H1 (cell line): ENCODE data around the gene PROSER2. TPM values are rescaled to one million over a fixed set of nuclear protein-coding genes. Genes with fewer than 3 reads are reported as not detected.

Source experiments
- CTCF ChIA-PET: fragments of 300-600 bp; sonication (Branson Sonifier 250); formaldehyde crosslinking; loops from one replicate; lab custom pipeline; 2021; ENCODE audit not compliant: partially characterized antibody; lab: Charles Lee
- POLR2A ChIA-PET: fragments of 300-600 bp; sonication (Branson Sonifier 250); formaldehyde crosslinking; loops from one replicate; lab custom pipeline; 2021; ENCODE audit warnings: inconsistent platforms; ENCODE audit not compliant: partially characterized antibody; lab: Charles Lee
- DNase-seq, 2 experiments: peaks; one replicate each; pipeline versions ENCODE4 v3.0.0 to v3.0.0-alpha.2; 2010 to 2022; ENCODE audit warnings: low spot score in 2 of 2, low read depth in 1 of 2, mixed read lengths in 1 of 2
- FAIRE-seq: peaks from 2 replicates; lab custom pipeline; 2011; peaks lifted over from hg19 to GRCh38; lab: Jason Lieb, UNC
- H2AFZ ChIP-seq: 2 replicates; pipeline ENCODE4 v1.8.1; 2012; ENCODE audit warnings: low read length, inconsistent platforms
- H2AK5ac ChIP-seq: 2 replicates; pipeline ENCODE4 v1.6.1; 2013; ENCODE audit warnings: low read depth, low read length
- H2BK120ac ChIP-seq: replicated peaks from 2 replicates; pipeline ENCODE3; 2013; ENCODE audit warnings: low read depth, low read length, inconsistent platforms
- H2BK12ac ChIP-seq: 2 replicates; pipeline ENCODE4 v1.6.1; 2013; ENCODE audit warnings: low read depth, low read length
- H2BK15ac ChIP-seq: 2 replicates; pipeline ENCODE4 v1.6.1; 2013; ENCODE audit warnings: low read length
- H2BK20ac ChIP-seq: 2 replicates; pipeline ENCODE4 v1.6.1; 2013; ENCODE audit warnings: low read length
- H2BK5ac ChIP-seq: 2 replicates; pipeline ENCODE4 v1.6.1; 2013; ENCODE audit warnings: low read depth, low read length
- H3K14ac ChIP-seq: 2 replicates; pipeline ENCODE4 v1.6.1; 2013; ENCODE audit warnings: inconsistent platforms; ENCODE audit not compliant: insufficient read length
- H3K18ac ChIP-seq: 2 replicates; pipeline ENCODE4 v1.6.1; 2013; ENCODE audit warnings: low read length; ENCODE audit errors: extremely low read depth
- H3K23ac ChIP-seq: 2 replicates; pipeline ENCODE4 v1.6.1; 2013; ENCODE audit warnings: inconsistent platforms; ENCODE audit not compliant: insufficient read length
- H3K23me2 ChIP-seq: 2 replicates; pipeline ENCODE4 v1.6.1; 2013; ENCODE audit warnings: low read depth, low read length
- H3K27ac ChIP-seq: 2 replicates; pipeline ENCODE4 v1.6.1; 2011; ENCODE audit warnings: low read depth, low read length, inconsistent platforms
- H3K27me3 ChIP-seq, 4 experiments: replicated peaks in 1 of 4; 1 replicate in 1 of 4; 2 replicates in 3 of 4; pipeline versions ENCODE4 v1.6.1 to v1.8.1; 2011 to 2013; ENCODE audit warnings: low read length in 3 of 4, mild to moderate bottlenecking in 3 of 4, inconsistent platforms in 2 of 4, mixed read lengths in 2 of 4, moderate library complexity in 1 of 4; ENCODE audit not compliant: control insufficient read depth in 3 of 4, insufficient read depth in 3 of 4; ENCODE audit errors: extremely low read depth in 1 of 4
- H3K36me3 ChIP-seq, 4 experiments: 2 replicates each; pipeline versions ENCODE4 v1.6.1 to v1.8.1; 2011 to 2013; ENCODE audit warnings: mild to moderate bottlenecking in 4 of 4, low read length in 3 of 4, moderate library complexity in 2 of 4, control low read depth in 1 of 4, inconsistent platforms in 1 of 4; ENCODE audit not compliant: insufficient read depth in 4 of 4, control insufficient read depth in 2 of 4
- H3K4ac ChIP-seq: replicated peaks from 2 replicates; pipeline ENCODE3; 2013; ENCODE audit warnings: low read length, low read depth, mixed read lengths, inconsistent platforms; ENCODE audit not compliant: insufficient read length
- H3K4me1 ChIP-seq, 4 experiments: replicated peaks in 1 of 4; 1 replicate in 1 of 4; 2 replicates in 3 of 4; pipeline versions ENCODE4 v1.6.1 to v1.8.1; 2011 to 2013; ENCODE audit warnings: low read length in 3 of 4, inconsistent platforms in 2 of 4, mixed read lengths in 1 of 4; ENCODE audit not compliant: insufficient read depth in 4 of 4, control insufficient read depth in 3 of 4
- H3K4me2 ChIP-seq, 2 experiments: 2 replicates each; pipeline versions ENCODE4 v1.6.1 to v1.8.1; 2011 to 2013; ENCODE audit warnings: low read depth in 2 of 2, low read length in 2 of 2, control low read depth in 1 of 2, inconsistent platforms in 1 of 2, mild to moderate bottlenecking in 1 of 2; ENCODE audit not compliant: insufficient read depth in 1 of 2
- H3K4me3 ChIP-seq, 4 experiments: fragments of 200-600, 300-600 bp in 1 of 4; sonication (generic), shearing (Covaris generic), sonication (Bioruptor Twin) in 1 of 4; 2 replicates each; pipeline versions ENCODE4 v1.5.1 to v1.8.1; 2011 to 2016; ENCODE audit warnings: low read length in 4 of 4, low read depth in 3 of 4, control low read depth in 2 of 4, inconsistent platforms in 2 of 4, mild to moderate bottlenecking in 2 of 4, mixed read lengths in 1 of 4, moderate library complexity in 1 of 4; ENCODE audit not compliant: insufficient read depth in 2 of 4; ENCODE audit errors: extremely low read depth in 1 of 4
- H3K56ac ChIP-seq: replicated peaks from 2 replicates; pipeline ENCODE3; 2013; ENCODE audit warnings: low read depth, mild to moderate bottlenecking, mixed read lengths, low read length, inconsistent platforms; ENCODE audit not compliant: insufficient read length
- H3K79me1 ChIP-seq: 2 replicates; pipeline ENCODE4 v1.6.1; 2013; ENCODE audit warnings: low read depth, low read length, control low read depth
- H3K79me2 ChIP-seq, 2 experiments: 2 replicates each; pipeline versions ENCODE4 v1.6.1 to v1.8.1; 2012 to 2013; ENCODE audit warnings: low read length in 2 of 2, mild to moderate bottlenecking in 2 of 2, inconsistent platforms in 1 of 2; ENCODE audit not compliant: insufficient read depth in 2 of 2, control insufficient read depth in 1 of 2
- H3K9ac ChIP-seq, 4 experiments: replicated peaks in 1 of 4; 1 replicate in 1 of 4; 2 replicates in 3 of 4; pipeline versions ENCODE4 v1.6.1 to v1.8.1; 2011 to 2013; ENCODE audit warnings: low read depth in 3 of 4, low read length in 3 of 4, control low read depth in 2 of 4, mild to moderate bottlenecking in 2 of 4, moderate library complexity in 2 of 4, inconsistent platforms in 1 of 4; ENCODE audit errors: extremely low read depth in 1 of 4
- H3K9me3 ChIP-seq, 2 experiments: 2 replicates each; pipeline versions ENCODE4 v1.6.1 to v1.8.1; 2012 to 2013; ENCODE audit warnings: mild to moderate bottlenecking in 2 of 2, moderate library complexity in 2 of 2, control low read depth in 1 of 2, inconsistent platforms in 1 of 2, low read depth in 1 of 2, low read length in 1 of 2, mixed read lengths in 1 of 2; ENCODE audit not compliant: insufficient read depth in 2 of 2
- H4K20me1 ChIP-seq, 2 experiments: replicated peaks in 1 of 2; 2 replicates each; pipeline versions ENCODE3 to v1.8.1; 2011 to 2013; ENCODE audit warnings: inconsistent platforms in 2 of 2, low read length in 2 of 2, mild to moderate bottlenecking in 1 of 2; ENCODE audit not compliant: insufficient read depth in 2 of 2, control insufficient read depth in 1 of 2
- H4K5ac ChIP-seq: 2 replicates; pipeline ENCODE4 v1.6.1; 2013; ENCODE audit warnings: low read length, low read depth, mixed read lengths, inconsistent platforms; ENCODE audit not compliant: insufficient read length
- H4K8ac ChIP-seq: 2 replicates; pipeline ENCODE4 v1.8.0; 2013; ENCODE audit warnings: mild to moderate bottlenecking, moderate library complexity, low read length, inconsistent platforms; ENCODE audit not compliant: insufficient read depth; ENCODE audit errors: extremely low read depth
- H4K91ac ChIP-seq: replicated peaks from 2 replicates; pipeline ENCODE3; 2013; ENCODE audit warnings: low read length, mixed read lengths, inconsistent platforms; ENCODE audit not compliant: insufficient read length
- CEBPB ChIP-seq: IDR thresholded peaks from 2 replicates; pipeline ENCODE4 v1.6.1; 2012; ENCODE audit warnings: low read depth, low read length
- CHD2 ChIP-seq: IDR thresholded peaks from 2 replicates; pipeline ENCODE4 v1.6.1; 2012; ENCODE audit warnings: low read length, improper control_type of control experiment
- EP300 ChIP-seq, 2 experiments: IDR thresholded peaks; 1 replicate in 1 of 2; 2 replicates in 1 of 2; pipeline ENCODE4 v1.6.1; 2011 to 2012; ENCODE audit warnings: low read depth in 2 of 2, low read length in 2 of 2, mild to moderate bottlenecking in 2 of 2, borderline replicate concordance in 1 of 2, inconsistent platforms in 1 of 2, moderate library complexity in 1 of 2
- HDAC2 ChIP-seq, 2 experiments: fragments of 300-600 bp in 1 of 2; sonication (generic) in 1 of 2; IDR thresholded peaks; 2 replicates each; pipeline ENCODE4 v1.6.1; 2011 to 2012; ENCODE audit warnings: low read depth in 2 of 2, low read length in 2 of 2, mild to moderate bottlenecking in 2 of 2, moderate library complexity in 2 of 2, borderline replicate concordance in 1 of 2, inconsistent platforms in 1 of 2
- KDM4A ChIP-seq: IDR thresholded peaks from one replicate; pipeline ENCODE4 v1.7.1; 2012; ENCODE audit warnings: low read depth, mild to moderate bottlenecking, moderate library complexity, low read length, inconsistent platforms; ENCODE audit not compliant: severe bottlenecking
- NRF1 ChIP-seq: IDR thresholded peaks from 2 replicates; pipeline ENCODE4 v1.6.1; 2011; ENCODE audit warnings: mild to moderate bottlenecking, low read depth, low read length, improper control_type of control experiment
- POLR2AphosphoS5 ChIP-seq: IDR thresholded peaks from 2 replicates; pipeline ENCODE4 v1.6.1; 2011; ENCODE audit warnings: low read depth, low read length
- POU5F1 ChIP-seq: IDR thresholded peaks from 2 replicates; pipeline ENCODE4 v1.6.1; 2011; ENCODE audit warnings: low read depth, mild to moderate bottlenecking, low read length, moderate library complexity
- SAP30 ChIP-seq: fragments of 300-600 bp; sonication (generic); IDR thresholded peaks from 2 replicates; pipeline ENCODE4 v1.7.1; 2012; ENCODE audit warnings: low read length, moderate library complexity, mild to moderate bottlenecking, inconsistent platforms; ENCODE audit not compliant: insufficient read depth, insufficient replicate concordance
- SP2 ChIP-seq: IDR thresholded peaks from 2 replicates; pipeline ENCODE4 v1.6.1; 2012; ENCODE audit warnings: mild to moderate bottlenecking, low read length, inconsistent platforms
- SP4 ChIP-seq: IDR thresholded peaks from 2 replicates; pipeline ENCODE4 v1.6.1; 2012; ENCODE audit warnings: low read length, inconsistent platforms
- TAF7 ChIP-seq: optimal IDR thresholded peaks from 2 replicates; pipeline ENCODE3; 2011; ENCODE audit warnings: low read depth, mild to moderate bottlenecking, inconsistent platforms, low read length, moderate library complexity, borderline replicate concordance
- ZNF274 ChIP-seq: IDR thresholded peaks from 2 replicates; pipeline ENCODE4 v1.7.0; 2012; ENCODE audit warnings: low read length, borderline replicate concordance; ENCODE audit errors: extremely low read depth
- WGBS, 2 experiments: shearing (Covaris generic) in 1 of 2; methylation state at CpG; one replicate each; pipeline versions ENCODE4 v1.1.6 to v1.1.7; 2013 to 2015; ENCODE audit warnings: low lambda C conversion rate in 2 of 2, mixed read lengths in 2 of 2, inconsistent platforms in 1 of 2, low coverage in 1 of 2, missing lambda C conversion rate in 1 of 2; ENCODE audit not compliant: insufficient replicate concordance in 2 of 2, insufficient coverage in 1 of 2, insufficient read length in 1 of 2; ENCODE audit errors: extremely low coverage in 1 of 2, missing lambda C conversion rate in 1 of 2; 5-methylcytosine and 5-hydroxymethylcytosine counted together
- polyA plus RNA-seq, 7 experiments: library from polyadenylated mRNA; depleted of rRNA in 3 of 7; stranded (reverse) in 5 of 7; unstranded in 2 of 7; fragments of >200 nt in 5 of 7; fragments of 200-250 nt in 2 of 7; gene quantifications; 1 replicate in 5 of 7; 2 replicates in 1 of 7; 4 replicates in 1 of 7; pipeline versions ENCODE4 v1.2.1 to v1.2.3, GENCODE V29; 2011 to 2013; ENCODE audit warnings: missing spikeins in 2 of 7, mixed read lengths in 2 of 7
- total RNA-seq: library from RNA; stranded (reverse); fragmentation: NEBNext Ultra II Directional; extraction: Animal tissue kit (Norgen Biotek cat#: 25700); gene quantifications from 2 replicates; pipeline ENCODE4 v1.2.1, GENCODE V29; 2021

Gene PROSER2
- total and polyA plus RNA-seq, 2 of the 8 experiments (the other 6 are each of a cell fraction or from before 2014, with no cell fraction given): 3.9 to 13.7 TPM

DNA sequence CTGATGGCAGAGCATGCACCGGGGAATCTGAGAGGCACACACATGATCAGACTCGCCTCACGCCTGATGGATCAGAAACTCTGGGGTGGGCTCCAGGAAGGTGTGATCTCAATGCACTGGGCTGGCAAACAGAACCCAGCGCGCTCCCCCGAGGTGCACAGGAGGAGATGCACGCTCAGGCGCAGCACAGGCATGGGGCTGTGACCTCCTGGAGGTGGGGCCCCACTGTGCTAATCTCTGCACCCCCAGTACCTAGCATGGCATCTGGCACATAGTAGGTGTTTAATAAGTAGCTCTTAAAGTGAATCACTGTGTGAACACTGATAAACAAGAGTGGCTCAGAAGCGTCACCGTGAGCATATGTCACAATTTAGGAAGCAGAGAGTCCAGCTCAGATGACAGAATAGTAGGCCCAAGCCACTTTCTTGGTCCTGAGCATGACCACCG is 57.9 kb downstream of the PROSER2 start:
- no peak for FAIRE-seq
- Histone ChIP-seq H3K56ac (no peak overlapping the region), H3K4me2 (no peak overlapping the region), H3K79me2 (no peaks in the 10 kb centered on the region), H2BK5ac (0 out of 2 replicates have a peak overlapping the region, but pooled peaks have one; percentile 12), H3K79me1 (no peaks in the 10 kb centered on the region), H3K14ac (no peak overlapping the region), H2BK120ac (no peak overlapping the region), H2BK12ac (no peak overlapping the region), H4K8ac (no peak overlapping the region), H3K27ac (no peak overlapping the region), H3K4me1 (peaks cover under 1 to 6% (median 1%) of the 10 kb centered on the region in 4 experiments), H3K27me3 (no peaks in the 10 kb centered on the region), H2BK15ac (0 out of 2 replicates have a peak overlapping the region, but pooled peaks have one; percentile 14), H3K4me3 (no peak overlapping the region), H2AFZ (peak overlapping the region; percentile 41; the same call in 1 of the 2 replicates), H4K91ac (no peak overlapping the region), H3K4ac (no peak overlapping the region), H4K5ac (no peak overlapping the region), H3K9ac (no peak overlapping the region; a peak in 1 of 7 replicates), H2AK5ac (no peak overlapping the region), H3K23me2 (no peaks in the 10 kb centered on the region), H2BK20ac (no peak overlapping the region), H3K18ac (no peak overlapping the region), H4K20me1 (no peaks in the 10 kb centered on the region), H3K36me3 (no peaks in the 10 kb centered on the region), H3K23ac (no peak overlapping the region), H3K9me3 (no peaks in the 10 kb centered on the region)
- TF ChIP-seq SP4: no peak
- TF ChIP-seq SP2: no peak
- TF ChIP-seq EP300 (IDR thresholded peaks at IDR 0.05; ENCODE audit: borderline replicate concordance in 1 of 2, low read depth in 2 of 2, low read length in 2 of 2): no peak
- no peak for TF ChIP-seq HDAC2 (IDR thresholded peaks at IDR 0.05; ENCODE audit: borderline replicate concordance in 1 of 2, low read depth in 2 of 2, low read length in 2 of 2)
- TF ChIP-seq POU5F1: no peak
- TF ChIP-seq CHD2: no peak
- TF ChIP-seq POLR2AphosphoS5: no peak
- no peak for TF ChIP-seq KDM4A
- TF ChIP-seq NRF1: no peak
- TF ChIP-seq TAF7: no peak
- no peak for TF ChIP-seq CEBPB
- TF ChIP-seq SAP30: no peak
- TF ChIP-seq ZNF274: no peak
- POLR2A ChIA-PET: interaction anchor here (0.9 to 1.7 kb wide), 3 partner anchors 10 to 99 kb away, joined by 3 to 5 read pairs (median 4); no protein-coding TSS in a partner anchor
- DNase-seq: no peak
- CTCF ChIA-PET: interaction anchor here (0.6 to 4.3 kb wide), 39 partner anchors 10 to 578 kb away, joined by 3 to 34 read pairs (median 4); no protein-coding TSS in a partner anchor
- WGBS, 2 experiments: 97% methylated on average over 11 of the region's 11 CpGs; no CpG with 5 or more reads in 1 of the 2 experiments
